ENCODE measurements around the gene H6PD. TPM values are rescaled to one million over a fixed set of nuclear protein-coding genes. Genes with fewer than 3 reads are reported as not detected.

H6PD gene
- total RNA-seq, 4 donors from 2014 or later: 27.0 to 62.2 (median 44.0) TPM

DNA sequence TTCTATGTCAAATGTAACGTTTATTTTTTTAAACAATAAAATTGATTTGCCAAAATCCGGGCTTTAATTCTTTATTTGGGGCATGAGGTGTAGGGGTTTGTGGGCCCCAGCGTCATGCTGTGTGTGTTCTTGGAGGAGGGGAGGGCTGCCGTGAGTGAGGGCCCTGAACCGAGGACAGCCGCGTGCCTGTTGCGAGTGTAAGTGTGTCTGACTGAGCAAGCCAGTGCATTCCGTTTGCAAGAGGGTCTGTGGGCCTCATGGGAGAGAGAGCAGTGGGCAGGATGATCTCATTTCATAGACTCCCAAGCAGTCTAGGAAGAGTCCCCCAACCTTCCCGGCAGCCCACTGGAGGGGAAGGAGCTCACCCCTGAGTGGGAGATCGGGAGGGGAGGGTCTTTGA is 36.7 kb downstream of the H6PD start:
- Histone ChIP-seq H3K4me3 (no peak overlapping the region), H3K36me3 (peaks cover 0 to 12% of the 10 kb centered on the region in 2 donors), H3K27ac (no peak overlapping the region), H3K4me1 (peaks cover 0 to 28% (median 3%) of the 10 kb centered on the region in 3 donors), H3K9me3 (no peaks in the 10 kb centered on the region), H3K27me3 (no peaks in the 10 kb centered on the region)
- WGBS, 2 donors (ENCODE audit: low coverage in 1 of 2): 79% methylated on average over 8 of the region's 11 CpGs; no CpG with 5 or more reads in 1 of the 2 donors
- ATAC-seq: no peak
- TF ChIP-seq POLR2AphosphoS5 (IDR thresholded peaks at IDR 0.05) (no peak), EP300 (IDR thresholded peaks at IDR 0.05) (no peak), POLR2A (IDR thresholded peaks at IDR 0.05) (no peak), CTCF (IDR thresholded peaks at IDR 0.05) (no peak)

GRCh38 chr1:9271861-9272595 is 37.5 kb downstream of the H6PD start:
- H3K36me3 ChIP-seq: peaks cover 0 to 11% of the 10 kb centered on the region in 2 donors
- H3K27me3 ChIP-seq: no peaks in the 10 kb centered on the region
- TF ChIP-seq POLR2AphosphoS5 (IDR thresholded peaks at IDR 0.05): no peak
- TF ChIP-seq POLR2A (IDR thresholded peaks at IDR 0.05): no peak
- no peak for TF ChIP-seq EP300 (IDR thresholded peaks at IDR 0.05)
- no peaks in the 10 kb centered on the region for H3K9me3 ChIP-seq
- peaks cover 0 to 20% (median 0%) of the 10 kb centered on the region in 3 donors for H3K4me1 ChIP-seq
- no peak overlapping the region for H3K4me3 ChIP-seq
- ATAC-seq: no peak
- 73 to 100% methylated on average over 7 to 8 of the region's 24 CpGs for WGBS, 2 donors (ENCODE audit: low coverage in 1 of 2)
- H3K27ac ChIP-seq: no peak overlapping the region

- no peak for ATAC-seq
- H3K4me3 ChIP-seq: no peak overlapping the region
- no peak overlapping the region for H3K27ac ChIP-seq
- WGBS, 2 donors (ENCODE audit: low coverage in 1 of 2): 83% methylated on average over 3 to 7 of the region's 11 CpGs
- H3K27me3 ChIP-seq: no peaks in the 10 kb centered on the region
- H3K36me3 ChIP-seq: peaks cover 0 to 11% of the 10 kb centered on the region in 2 donors
- TF ChIP-seq CTCF (IDR thresholded peaks at IDR 0.05) (no peak), POLR2A (IDR thresholded peaks at IDR 0.05) (no peak), EP300 (IDR thresholded peaks at IDR 0.05) (no peak), POLR2AphosphoS5 (IDR thresholded peaks at IDR 0.05) (no peak)
- peaks cover 0 to 15% (median 0%) of the 10 kb centered on the region in 3 donors for H3K4me1 ChIP-seq
- H3K9me3 ChIP-seq: no peaks in the 10 kb centered on the region
Observed at GRCh38 chr1:9273177-9273576, 38.6 kb downstream of the H6PD start.

- Histone ChIP-seq H3K9me3 (no peaks in the 10 kb centered on the region), H3K4me3 (no peak overlapping the region), H3K36me3 (no peaks in the 10 kb centered on the region), H3K4me1 (peaks cover 0 to 24% (median 6%) of the 10 kb centered on the region in 3 donors), H3K27me3 (no peaks in the 10 kb centered on the region), H3K27ac (no peak overlapping the region)
- ATAC-seq: no peak
- WGBS, 2 donors (ENCODE audit: low coverage in 1 of 2): 73 to 90% methylated on average over 2 to 10 of the region's 10 CpGs
- no peak for TF ChIP-seq EP300 (IDR thresholded peaks at IDR 0.05)
- no peak for TF ChIP-seq POLR2A (IDR thresholded peaks at IDR 0.05)
- TF ChIP-seq CTCF (IDR thresholded peaks at IDR 0.05): no peak
- no peak for TF ChIP-seq POLR2AphosphoS5 (IDR thresholded peaks at IDR 0.05)
Observed at GRCh38 chr1:9275161-9275560, 40.6 kb downstream of the H6PD start.

GRCh38 chr1:9275567-9276034 is 41.0 kb downstream of the H6PD start:
- Histone ChIP-seq H3K36me3 (no peaks in the 10 kb centered on the region), H3K4me3 (no peak overlapping the region), H3K27me3 (no peaks in the 10 kb centered on the region), H3K4me1 (peaks cover 0 to 24% (median 8%) of the 10 kb centered on the region in 3 donors), H3K9me3 (no peaks in the 10 kb centered on the region), H3K27ac (no peak overlapping the region)
- TF ChIP-seq POLR2AphosphoS5 (IDR thresholded peaks at IDR 0.05) (no peak), POLR2A (IDR thresholded peaks at IDR 0.05) (no peak), EP300 (IDR thresholded peaks at IDR 0.05) (no peak), CTCF (IDR thresholded peaks at IDR 0.05) (no peak)
- WGBS, 2 donors (ENCODE audit: low coverage in 1 of 2): 40 to 92% methylated on average over 1 to 5 of the region's 12 CpGs
- no peak for ATAC-seq

All from gastroesophageal sphincter (tissue), 4 donors.